Stimulated activated naive CD8-positive, alpha-beta T cell treated with anti-CD3 and anti-CD28 coated beads, Interleukin-15, amount 100 ng/mL, for 72 hours (primary cell): ENCODE data around the gene PROP1.
"Not testable (repeated sequence)": the region's sequence is repeated elsewhere in the genome, so short reads cannot be mapped to it uniquely, and the experiment has no call there.

Experiments
- ATAC-seq: fragments of 150-1000 bp; cut with Tn5 transposase; 2 replicates; pipeline ENCODE4 v1.10.0; 2021; ENCODE audit warnings: mild to moderate bottlenecking, moderate library complexity
- DNase-seq, 2 donors: peaks; one replicate each; pipeline ENCODE4 v3.0.0; 2021 to 2022
- H3K27ac Mint-ChIP-seq, 2 donors: one replicate each; pipeline ENCODE4 v1.8.0; 2022; ENCODE audit warnings: mild to moderate bottlenecking in 2 of 2, mixed read lengths in 2 of 2, moderate library complexity in 2 of 2
- H3K27me3 Mint-ChIP-seq: one replicate; pipeline ENCODE4 v1.8.0; 2022; ENCODE audit warnings: mixed read lengths
- H3K4me1 Mint-ChIP-seq: one replicate; pipeline ENCODE4 v1.8.0; 2022; ENCODE audit warnings: mild to moderate bottlenecking, mixed read lengths
- H3K4me3 Mint-ChIP-seq, 2 donors: one replicate each; pipeline ENCODE4 v1.8.0; 2022; ENCODE audit warnings: mild to moderate bottlenecking in 2 of 2, mixed read lengths in 2 of 2, moderate library complexity in 1 of 2
- H3K9me3 Mint-ChIP-seq, 2 donors: one replicate each; pipeline ENCODE4 v1.8.0; 2022; ENCODE audit warnings: mixed read lengths in 2 of 2

Gene PROP1

GRCh38 chr5:177995691-177996595, at the start of gene PROP1:
Gene PROP1 (minus strand): TSS chr5:177996242. CDS start chr5:177995933, 309 bp downstream.
- DNase-seq (no peak), ATAC-seq (no peak)
- H3K27me3 Mint-ChIP-seq = peaks cover 12% of the 10 kb centered on the region
- H3K4me1 Mint-ChIP-seq = no peaks in the 10 kb centered on the region
- H3K4me3 Mint-ChIP-seq = no peak within 1 kb of the TSS
- no peaks in the 10 kb centered on the region for H3K9me3 Mint-ChIP-seq
- H3K27ac Mint-ChIP-seq = peak within 1 kb of the TSS; percentile 7 to 34

GRCh38 chr5:178019379-178020030, 23.5 kb upstream of the PROP1 start:
- ATAC-seq, H3K9me3 Mint-ChIP-seq, H3K4me3 Mint-ChIP-seq, DNase-seq, H3K4me1 Mint-ChIP-seq, H3K27me3 Mint-ChIP-seq, H3K27ac Mint-ChIP-seq: not testable (repeated sequence)

- DNase-seq, H3K4me3 Mint-ChIP-seq, ATAC-seq, H3K4me1 Mint-ChIP-seq, H3K27ac Mint-ChIP-seq, H3K9me3 Mint-ChIP-seq, H3K27me3 Mint-ChIP-seq: not testable (repeated sequence)
Observed at GRCh38 chr5:178012758-178013157, 16.7 kb upstream of the PROP1 start.

- H3K27me3 Mint-ChIP-seq, ATAC-seq, H3K27ac Mint-ChIP-seq, H3K9me3 Mint-ChIP-seq, H3K4me3 Mint-ChIP-seq, H3K4me1 Mint-ChIP-seq, DNase-seq: not testable (repeated sequence)
Observed at GRCh38 chr5:178011816-178012554, 15.9 kb upstream of the PROP1 start.

- H3K9me3 Mint-ChIP-seq, ATAC-seq, DNase-seq, H3K4me1 Mint-ChIP-seq: not testable (repeated sequence)
- Mint-ChIP-seq H3K27ac (peak overlapping the region in 1 of 2 donors; percentile 98), H3K27me3 (peaks cover 25% of the 10 kb centered on the region), H3K4me3 (peak overlapping the region; percentile 56 to 91)
Observed at GRCh38 chr5:178007272-178007671, 11.2 kb upstream of the PROP1 start.

GRCh38 chr5:178006536-178007231, 10.6 kb upstream of the PROP1 start:
- ATAC-seq = peak; percentile 96
- not testable (repeated sequence) for H3K4me1 Mint-ChIP-seq, H3K9me3 Mint-ChIP-seq
- peak in 1 of 2 donors; percentile 49 for DNase-seq
- peak overlapping the region in 1 of 2 donors; percentile 98 for H3K27ac Mint-ChIP-seq
- peaks cover 30% of the 10 kb centered on the region for H3K27me3 Mint-ChIP-seq
- H3K4me3 Mint-ChIP-seq = peak overlapping the region; percentile 56 to 91

- peak; percentile 66 for ATAC-seq
- not testable (repeated sequence) for H3K9me3 Mint-ChIP-seq, DNase-seq, H3K4me1 Mint-ChIP-seq, H3K27ac Mint-ChIP-seq
- Mint-ChIP-seq H3K27me3 (peaks cover 30% of the 10 kb centered on the region), H3K4me3 (peak overlapping the region; percentile 50 to 65)
Observed at GRCh38 chr5:178006181-178006535, 10.1 kb upstream of the PROP1 start.

- ATAC-seq (peak; percentile 33), DNase-seq (no peak)
- H3K4me3 Mint-ChIP-seq = no peak overlapping the region
- H3K9me3 Mint-ChIP-seq = no peaks in the 10 kb centered on the region
- H3K4me1 Mint-ChIP-seq = no peaks in the 10 kb centered on the region
- no peak overlapping the region for H3K27ac Mint-ChIP-seq
- peaks cover 13% of the 10 kb centered on the region for H3K27me3 Mint-ChIP-seq
Observed at GRCh38 chr5:177997846-177998245, 1.8 kb upstream of the PROP1 start.

GRCh38 chr5:177997319-177997670, 1.3 kb upstream of the PROP1 start:
- peaks cover 13% of the 10 kb centered on the region for H3K27me3 Mint-ChIP-seq
- H3K27ac Mint-ChIP-seq = no peak overlapping the region
- no peaks in the 10 kb centered on the region for H3K9me3 Mint-ChIP-seq
- DNase-seq (no peak), ATAC-seq (no peak)
- no peak overlapping the region for H3K4me3 Mint-ChIP-seq
- no peaks in the 10 kb centered on the region for H3K4me1 Mint-ChIP-seq

- no peak overlapping the region for H3K4me3 Mint-ChIP-seq
- ATAC-seq = no peak
- no peaks in the 10 kb centered on the region for H3K4me1 Mint-ChIP-seq
Observed at GRCh38 chr5:177996660-177997318, 747 bp upstream of the PROP1 start.

GRCh38 chr5:177994561-177995190, 1.4 kb downstream of the PROP1 start:
- H3K9me3 Mint-ChIP-seq = no peaks in the 10 kb centered on the region
- no peaks in the 10 kb centered on the region for H3K4me1 Mint-ChIP-seq
- no peak overlapping the region for H3K27ac Mint-ChIP-seq
- peaks cover 12% of the 10 kb centered on the region for H3K27me3 Mint-ChIP-seq
- no peak overlapping the region for H3K4me3 Mint-ChIP-seq
- ATAC-seq (peak; percentile 20), DNase-seq (no peak)

More at GRCh38 chr5:177996660-177997318, 747 bp upstream of the PROP1 start:
- no peak for DNase-seq
- no peaks in the 10 kb centered on the region for H3K9me3 Mint-ChIP-seq
- peaks cover 12% of the 10 kb centered on the region for H3K27me3 Mint-ChIP-seq
- H3K27ac Mint-ChIP-seq = peak overlapping the region in 1 of 2 donors; percentile 7

GRCh38 chr5:177994063-177994462, 2.0 kb downstream of the PROP1 start:
- Mint-ChIP-seq H3K4me1 (no peaks in the 10 kb centered on the region), H3K27me3 (peaks cover 18% of the 10 kb centered on the region)
- ATAC-seq = no peak

GRCh38 chr5:177992466-177992865, 3.6 kb downstream of the PROP1 start:
- H3K9me3 Mint-ChIP-seq = no peaks in the 10 kb centered on the region
- H3K4me1 Mint-ChIP-seq = no peaks in the 10 kb centered on the region
- peaks cover 24% of the 10 kb centered on the region for H3K27me3 Mint-ChIP-seq
- no peak overlapping the region for H3K4me3 Mint-ChIP-seq
- no peak for DNase-seq
- H3K27ac Mint-ChIP-seq = no peak overlapping the region
- no peak for ATAC-seq

More at GRCh38 chr5:177994063-177994462, 2.0 kb downstream of the PROP1 start:
- Mint-ChIP-seq H3K27ac (no peak overlapping the region), H3K4me3 (no peak overlapping the region), H3K9me3 (no peaks in the 10 kb centered on the region)
- no peak for DNase-seq

- no peak overlapping the region for H3K4me3 Mint-ChIP-seq
Observed at GRCh38 chr5:177988989-177989625, 6.9 kb downstream of the PROP1 start.

More at GRCh38 chr5:177988989-177989625, 6.9 kb downstream of the PROP1 start:
- Mint-ChIP-seq H3K4me1 (peaks cover 16% of the 10 kb centered on the region), H3K27ac (no peak overlapping the region), H3K9me3 (no peaks in the 10 kb centered on the region), H3K27me3 (peaks cover 56% of the 10 kb centered on the region)
- ATAC-seq = no peak
- DNase-seq = no peak
